Epidermal melanocyte (primary cell): ENCODE measurements around the gene CAPZB.
"Not testable (repeated sequence)": the region's sequence is repeated elsewhere in the genome, so short reads cannot be mapped to it uniquely, and the experiment has no call there.

ENCODE experiments used
- DNase-seq: peaks from one replicate; pipeline ENCODE4 v3.0.0; 2011; ENCODE audit warnings: low spot score; ENCODE audit not compliant: insufficient read length

Gene CAPZB

DNA sequence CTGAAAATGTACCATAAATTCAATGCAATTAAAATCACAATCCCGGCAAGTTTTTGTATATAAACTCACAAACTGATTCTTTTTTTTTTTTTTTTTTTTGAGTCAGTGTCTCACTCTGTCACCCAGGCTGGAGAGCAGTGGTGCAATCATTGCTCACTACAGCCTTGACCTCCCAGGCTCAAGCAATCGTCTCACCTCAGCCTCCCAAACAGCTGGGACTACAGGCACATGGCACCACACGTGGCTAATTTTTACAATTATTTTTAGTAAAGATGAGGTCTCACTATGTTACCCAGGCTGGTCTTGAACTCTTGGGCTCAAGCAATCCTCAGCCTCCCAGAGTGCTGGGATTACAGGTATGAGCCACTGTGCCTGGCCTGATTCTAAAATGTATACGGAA, 12.1 kb upstream of the CAPZB start:
- DNase-seq, result not testable (repeated sequence)

DNA sequence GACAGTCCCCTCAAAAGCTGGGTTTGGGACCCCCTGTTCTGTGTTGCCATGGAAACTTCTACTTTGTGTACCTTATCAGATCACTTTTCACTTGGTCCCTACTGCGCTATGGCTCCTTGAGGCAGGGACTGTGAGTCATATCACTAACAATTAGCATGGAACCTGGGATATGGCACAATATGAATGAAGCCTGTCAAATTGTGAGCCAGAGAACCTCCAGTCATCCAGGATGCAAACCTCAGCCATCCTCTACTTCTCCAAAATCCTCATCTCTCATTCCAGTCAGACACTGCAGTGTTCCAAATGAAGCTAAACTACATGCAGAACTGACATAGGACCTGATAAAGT, 11.2 kb upstream of the CAPZB start:
- no peak for DNase-seq

DNA sequence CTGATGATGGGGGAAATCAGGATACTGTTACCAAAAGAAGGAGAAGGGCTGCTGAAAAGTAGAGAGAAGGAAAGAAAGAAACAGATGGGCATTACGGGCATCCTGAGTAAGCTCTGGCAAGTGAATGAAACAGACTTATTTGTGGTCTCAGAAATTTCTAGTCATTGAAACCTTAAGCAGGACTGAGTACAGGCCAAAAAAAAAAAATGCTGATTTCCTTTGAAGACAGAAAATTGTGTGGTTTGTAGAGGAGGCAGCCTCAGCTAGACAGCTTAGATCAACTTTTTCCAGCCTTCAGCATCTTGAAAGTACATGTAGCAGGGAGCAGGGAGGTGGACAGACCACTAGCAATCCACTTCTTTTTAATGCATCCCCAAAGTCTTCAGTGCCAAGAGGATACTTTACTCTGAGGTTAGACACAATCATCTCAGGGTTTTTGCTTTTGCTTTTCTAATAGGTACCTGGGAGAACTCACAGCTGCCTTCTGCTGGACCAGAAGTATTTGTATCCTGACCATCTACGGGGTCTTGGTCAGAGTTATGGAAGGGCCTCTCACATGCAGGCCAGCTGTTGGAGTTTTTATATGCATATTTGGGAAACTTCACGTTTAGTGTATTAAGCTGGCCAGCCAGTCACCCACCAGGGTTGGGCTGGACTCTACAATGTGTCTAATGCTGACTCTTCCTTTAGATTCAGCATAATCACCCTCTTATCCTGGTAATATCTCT, 10.6 kb upstream of the CAPZB start:
- no peak for DNase-seq

DNA sequence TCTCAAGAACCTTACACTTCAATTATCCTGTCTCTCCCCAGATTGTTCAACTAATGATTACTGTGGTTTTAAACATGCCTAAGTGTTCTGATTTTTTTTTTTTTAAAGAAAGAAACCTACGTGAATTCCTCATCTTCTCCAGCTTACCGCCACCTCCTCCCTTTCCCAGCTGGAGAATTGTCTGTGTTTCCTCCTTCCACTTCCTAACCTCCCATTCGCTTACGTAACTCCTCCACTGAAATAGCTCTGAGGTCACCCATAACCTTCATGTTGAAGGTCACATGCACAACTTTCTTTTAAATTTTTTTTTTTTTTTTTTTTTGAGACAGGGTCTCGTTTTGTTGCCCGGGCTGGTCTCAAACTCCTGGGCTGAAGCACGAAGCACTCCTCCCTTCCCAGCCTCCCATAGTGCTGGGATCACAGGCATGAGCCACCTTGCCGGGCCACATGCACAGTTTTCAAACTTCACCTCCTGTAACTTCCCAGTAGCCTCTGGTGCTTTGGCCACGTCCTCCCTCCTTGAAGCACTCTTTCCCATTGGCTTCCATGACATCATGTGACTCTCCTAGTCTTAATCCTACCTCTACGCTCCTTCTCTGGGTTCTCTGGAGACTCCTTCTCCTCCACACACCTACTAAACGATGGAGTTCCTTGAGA, 9.8 kb upstream of the CAPZB start:
- DNase-seq, result no peak

DNA sequence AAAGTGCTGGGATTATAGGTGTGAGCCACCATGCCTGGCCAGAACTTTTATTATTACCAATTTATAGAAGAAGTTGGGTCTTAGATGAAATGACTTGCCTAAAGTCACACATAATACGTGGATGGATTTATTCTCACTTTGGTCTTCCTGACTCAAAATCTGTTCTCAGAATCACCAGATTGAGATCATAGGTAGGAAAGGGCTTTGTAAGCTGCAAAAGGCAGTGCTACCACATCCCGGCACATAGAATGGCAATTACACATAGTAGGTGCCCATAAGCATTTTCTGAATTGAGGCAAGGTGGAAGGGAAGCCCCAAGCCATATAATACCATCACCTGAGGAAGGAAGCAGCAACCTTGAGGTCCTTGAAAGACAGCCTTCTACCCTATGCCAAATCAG, 8.2 kb upstream of the CAPZB start:
- no peak for DNase-seq

DNA sequence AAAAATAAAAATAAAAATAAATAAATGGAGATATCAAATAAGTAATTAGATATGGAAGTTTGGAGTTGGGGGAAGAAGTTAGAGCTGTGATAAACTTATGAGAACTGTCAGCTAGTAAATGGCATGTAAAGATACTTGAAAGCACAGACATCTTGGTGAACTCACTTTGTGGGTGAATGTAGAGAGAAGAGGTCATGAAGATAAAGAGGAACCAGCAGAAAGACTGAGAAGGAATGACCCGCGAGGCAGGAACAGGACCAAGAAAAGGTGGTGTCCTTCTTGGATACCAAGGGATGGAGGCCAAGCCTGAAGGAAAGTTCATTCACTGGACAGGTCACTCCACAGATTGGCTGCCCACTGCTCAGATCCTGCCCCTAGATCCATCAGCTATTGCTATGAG, 4.7 kb upstream of the CAPZB start:
- no peak for DNase-seq

DNA sequence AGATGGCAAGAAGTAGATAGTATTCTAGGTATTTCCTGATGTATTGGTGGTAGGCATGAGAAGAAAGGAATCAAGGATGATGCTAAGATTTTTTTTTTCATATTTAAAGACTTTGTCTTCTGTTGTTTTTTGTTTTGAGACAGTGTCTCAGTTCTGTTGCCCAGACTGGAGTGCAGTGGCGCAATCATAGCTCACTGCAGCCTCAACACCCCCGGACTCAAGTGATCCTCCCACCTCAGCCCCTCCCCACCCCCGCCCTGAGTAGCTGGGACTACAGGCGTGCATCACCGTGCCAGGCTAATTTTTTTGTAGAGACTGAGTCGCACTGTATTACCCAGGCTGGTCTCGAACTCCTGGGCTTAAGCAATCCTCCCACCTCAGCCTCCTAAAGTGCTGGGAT, 2.8 kb upstream of the CAPZB start:
- DNase-seq, result no peak

DNA sequence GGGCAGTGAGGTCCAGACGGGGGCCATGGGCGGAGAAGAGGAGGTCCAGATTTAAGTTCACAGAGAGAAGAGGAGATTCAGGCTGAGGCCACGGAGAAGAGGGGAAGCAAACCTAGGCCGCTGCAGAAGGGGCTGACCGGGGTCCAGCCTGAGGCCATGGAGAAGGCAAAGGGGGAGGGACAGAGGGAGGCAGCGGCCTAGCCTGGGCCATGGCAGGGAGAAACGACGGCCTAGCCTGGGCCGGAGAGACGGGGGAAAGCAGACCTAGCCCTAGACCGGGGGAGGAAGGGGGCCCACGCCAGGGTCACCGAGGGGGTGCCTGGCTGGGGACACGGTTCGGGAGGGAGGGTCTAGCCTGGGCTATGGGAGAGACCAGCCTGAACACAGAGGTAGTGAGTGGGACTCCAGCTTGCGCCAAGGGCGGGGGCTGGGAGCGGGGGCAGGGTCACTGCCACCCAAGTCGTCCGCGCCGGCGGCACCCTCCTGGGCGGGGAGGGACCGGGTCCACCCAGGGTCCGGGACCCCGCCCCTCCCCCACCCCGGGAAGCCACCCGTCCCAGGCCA, 459 bp downstream of the CAPZB start:
- DNase-seq, result peak; percentile 39

DNA sequence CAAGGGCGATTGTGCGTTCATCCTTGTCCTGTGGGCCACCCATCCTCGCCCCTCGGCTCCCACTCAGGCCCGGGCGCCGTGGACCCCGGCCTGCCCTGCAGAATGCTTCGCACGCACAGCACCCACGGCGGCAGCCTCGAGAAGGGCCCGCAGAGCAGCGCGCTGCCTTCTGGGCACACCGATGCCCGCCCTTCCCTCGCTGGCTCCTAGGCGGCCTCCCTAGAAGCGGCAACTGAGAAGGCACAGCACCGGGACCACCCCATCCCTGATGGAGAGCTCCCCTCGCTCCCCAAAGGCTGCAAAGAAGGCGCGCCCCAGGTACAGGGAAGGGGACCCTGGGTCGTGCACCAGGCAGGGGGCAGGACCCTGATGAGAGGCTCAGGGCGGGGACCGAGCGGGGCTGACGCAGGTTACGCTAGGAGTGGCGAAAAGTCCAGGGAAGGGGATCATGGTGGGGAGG, 971 bp downstream of the CAPZB start:
- DNase-seq, result no peak

DNA sequence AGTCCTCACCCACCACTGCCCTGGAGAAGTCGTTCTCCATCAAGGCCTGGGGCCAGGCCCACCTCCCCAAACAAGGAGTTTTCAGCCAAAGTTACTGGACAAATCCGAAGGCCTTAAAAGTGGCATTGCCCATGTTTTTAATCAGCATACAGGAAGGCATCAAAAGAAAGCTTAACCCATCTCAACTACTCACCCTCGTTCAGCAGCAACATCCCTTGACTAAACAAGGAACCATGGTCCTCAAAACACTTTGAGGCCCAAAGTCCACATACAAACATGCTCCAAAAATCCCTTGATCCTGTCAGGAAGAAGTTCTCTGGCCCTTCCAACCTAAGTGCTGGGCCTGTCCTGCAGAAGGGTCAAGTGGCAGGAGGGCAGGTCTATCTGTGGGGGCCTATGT, 1.6 kb downstream of the CAPZB start:
- no peak for DNase-seq

DNA sequence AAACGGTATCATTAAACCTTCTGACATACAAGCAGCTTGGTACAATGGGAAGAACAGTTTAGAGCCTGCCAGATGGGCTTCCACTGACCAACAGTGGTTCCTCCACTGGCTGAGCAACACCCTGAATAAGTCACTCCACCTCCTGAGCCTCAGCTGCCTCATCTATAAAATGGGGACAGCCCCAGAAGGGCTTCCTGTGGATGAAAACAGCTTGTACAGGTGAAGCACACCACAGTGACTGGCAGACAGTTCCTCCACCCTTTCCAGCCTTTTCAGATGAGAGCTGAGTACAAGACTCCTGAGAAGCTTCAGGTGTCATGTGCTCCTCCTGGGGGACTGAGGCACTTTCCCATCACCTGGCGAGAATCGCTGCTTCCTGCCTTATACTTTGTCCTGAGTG, 2.1 kb downstream of the CAPZB start:
- DNase-seq, result no peak

DNA sequence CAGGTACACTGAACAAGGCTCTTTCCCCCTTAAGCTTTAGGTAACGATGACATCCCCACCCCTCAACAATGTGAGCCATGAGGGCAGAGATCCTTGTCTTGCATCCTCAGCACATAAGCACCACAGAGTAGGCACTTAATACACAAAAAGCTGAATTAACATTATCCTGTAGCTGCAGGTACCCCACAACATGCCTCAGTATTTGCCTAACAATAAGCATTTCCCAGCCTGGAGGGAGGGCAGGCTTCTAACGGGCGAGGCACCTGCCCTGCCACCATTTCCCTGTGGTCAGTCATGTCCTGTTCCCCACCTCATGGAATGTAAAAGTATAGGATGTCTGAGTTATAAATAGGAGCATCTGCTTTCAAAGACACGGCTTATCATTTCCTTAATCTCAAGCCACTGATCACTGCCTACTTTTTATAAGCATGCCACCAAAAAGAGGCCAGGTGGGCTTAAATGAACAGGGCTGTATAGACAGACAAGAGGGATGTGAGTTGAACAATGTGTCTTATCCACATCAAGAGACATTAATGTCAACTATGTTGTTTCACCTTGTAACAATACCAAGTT, 3.4 kb downstream of the CAPZB start:
- DNase-seq, result no peak

DNA sequence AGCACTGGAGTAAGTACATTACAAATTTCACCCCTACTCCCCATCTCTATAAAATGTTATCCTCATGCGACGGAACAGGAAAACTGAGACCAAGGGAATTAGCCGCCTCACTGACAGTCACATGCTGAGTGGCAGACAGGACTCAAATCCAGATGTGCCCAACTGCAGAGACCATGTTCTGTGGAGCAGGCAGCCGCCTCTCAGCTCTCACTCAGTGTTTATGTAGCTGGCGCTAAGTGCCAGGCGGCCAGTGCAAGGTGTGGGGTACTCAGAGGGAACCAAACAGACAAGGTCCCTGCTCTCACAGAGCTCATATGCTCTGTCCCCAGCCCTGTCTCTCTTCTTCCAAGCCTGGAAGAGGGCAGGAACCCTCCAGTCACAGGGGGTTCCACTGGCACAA, 5.1 kb downstream of the CAPZB start:
- no peak for DNase-seq

DNA sequence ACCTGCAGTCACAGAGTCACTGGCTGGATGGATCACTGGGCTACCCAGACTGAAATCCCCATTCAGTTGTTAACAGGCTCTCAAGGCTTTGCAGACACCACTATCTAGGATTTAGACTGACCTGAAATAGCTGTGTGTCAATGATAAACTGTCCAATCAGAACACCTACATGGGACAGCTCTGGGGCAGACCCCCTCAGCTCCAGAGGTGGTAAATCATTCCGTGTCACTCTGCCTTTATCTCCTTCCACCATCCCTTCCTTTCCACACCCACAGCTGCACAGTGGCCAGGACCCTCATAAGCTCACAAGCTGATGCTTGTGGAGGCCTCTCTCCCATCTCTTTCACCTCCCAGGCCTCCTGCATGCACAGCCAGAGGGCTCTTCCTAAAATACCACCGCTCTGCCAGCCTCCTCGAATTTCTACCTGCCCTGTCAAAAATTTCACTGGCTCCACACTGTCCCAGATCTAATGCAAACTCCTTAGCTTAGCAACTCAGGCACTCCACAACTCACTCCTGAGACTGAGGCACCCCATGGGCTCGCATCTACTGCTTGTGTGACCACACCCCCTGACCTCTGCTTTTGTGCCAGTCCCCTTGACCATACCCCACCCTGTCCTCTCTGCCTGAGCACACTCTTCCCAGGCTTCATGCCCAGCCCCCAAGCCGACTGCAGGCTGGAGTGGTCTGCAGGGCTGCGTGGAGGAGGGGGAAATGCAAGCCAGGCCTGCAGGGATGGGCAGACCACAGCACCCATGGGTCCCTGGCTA, 5.8 kb downstream of the CAPZB start:
- no peak for DNase-seq

DNA sequence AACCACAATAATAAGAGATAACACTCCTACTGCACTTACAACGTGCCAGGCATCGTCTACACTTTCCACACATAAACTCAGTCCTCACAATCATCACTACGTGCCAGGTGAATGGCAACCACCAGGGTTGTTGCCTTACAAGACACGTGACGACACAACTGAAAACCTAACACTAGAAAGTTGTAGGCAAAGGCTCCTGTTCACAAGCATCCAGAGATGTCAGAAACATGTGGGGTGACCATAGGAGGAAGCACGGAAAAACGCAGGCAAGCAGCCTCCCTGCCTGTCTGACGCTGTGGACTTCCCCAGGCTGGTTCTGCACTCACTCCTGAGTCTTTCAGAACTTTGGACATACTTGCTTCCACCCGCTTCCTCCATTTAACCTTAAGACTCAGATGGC, 7.0 kb downstream of the CAPZB start:
- DNase-seq, result no peak

DNA sequence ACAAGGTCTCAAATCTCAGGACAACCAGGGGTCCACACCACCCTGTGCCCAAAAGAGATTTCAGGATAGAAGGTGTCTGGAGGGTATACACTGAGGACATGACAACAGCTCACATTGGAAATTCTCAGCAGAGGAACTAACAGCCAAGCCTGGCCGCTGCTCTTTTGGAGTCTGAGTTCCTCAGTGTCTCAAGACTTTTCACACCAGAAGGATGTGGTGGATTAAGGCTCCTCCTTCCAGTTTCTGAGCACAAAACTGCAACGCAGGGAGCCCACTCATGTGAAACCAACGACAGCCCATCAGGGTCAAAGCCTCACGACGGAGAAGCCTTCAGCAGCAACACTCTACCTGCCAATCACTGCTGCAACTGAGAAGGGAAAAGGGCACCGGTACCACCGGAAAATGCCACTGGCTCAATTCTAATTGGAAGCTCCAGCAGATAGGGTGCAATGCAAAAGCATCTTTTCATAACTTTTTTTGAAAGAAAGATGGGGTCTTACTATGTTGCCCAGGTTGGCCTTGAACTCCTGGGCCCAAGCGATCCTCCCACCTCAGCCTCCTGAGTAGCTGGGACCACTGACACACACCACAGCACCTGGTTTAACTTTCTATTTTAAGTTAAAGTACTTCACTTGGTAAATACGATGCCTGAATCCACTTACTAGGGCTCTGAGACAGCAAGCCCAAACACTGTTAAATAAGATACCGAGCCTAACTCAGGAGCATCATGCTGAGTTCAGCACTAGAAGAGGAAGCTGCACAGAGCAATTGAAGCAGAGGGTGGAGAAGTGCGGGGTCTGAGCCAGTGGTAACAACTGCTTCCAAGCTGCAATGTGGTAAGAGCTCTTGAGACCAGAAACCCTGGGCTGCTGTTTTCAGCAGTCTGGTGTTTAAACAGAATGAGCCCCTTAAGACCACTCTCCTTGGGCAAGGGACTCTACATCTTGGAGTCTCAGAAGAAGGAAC, 7.8 kb downstream of the CAPZB start:
- no peak for DNase-seq

DNA sequence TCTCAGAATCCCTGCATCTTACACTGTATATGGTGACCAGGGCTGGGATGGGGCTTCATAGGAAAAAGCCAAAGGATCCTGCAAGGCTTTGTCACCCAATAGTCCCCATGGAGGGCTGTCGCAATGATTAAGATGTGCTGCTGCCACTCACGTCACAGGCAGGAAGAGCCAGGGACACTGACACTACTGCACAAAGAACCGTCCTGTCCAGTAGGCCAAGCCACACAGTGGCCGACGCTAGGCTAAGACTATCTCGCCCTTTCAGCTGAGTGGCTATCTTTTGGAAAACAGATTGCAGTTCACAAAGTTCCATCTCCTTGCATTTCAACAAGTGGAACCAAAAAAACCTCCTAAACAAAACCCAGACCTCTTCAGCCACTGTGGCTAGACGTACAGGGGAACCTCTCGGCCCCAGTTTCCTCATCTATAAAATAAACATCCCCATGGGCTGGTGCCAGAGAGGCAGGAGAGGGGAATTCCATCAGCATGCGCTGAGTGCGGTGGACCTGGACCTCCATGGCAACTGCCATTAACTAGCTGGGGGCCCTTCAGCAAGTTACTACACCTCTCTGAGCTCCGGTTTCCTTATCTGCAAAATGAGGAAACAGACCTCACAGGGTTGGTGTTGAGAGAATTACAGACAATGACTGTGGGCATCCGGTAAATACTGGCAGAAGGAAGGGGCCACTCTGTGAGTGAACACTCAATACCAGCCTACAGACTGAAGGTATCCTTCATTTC, 8.7 kb downstream of the CAPZB start:
- DNase-seq, result no peak

DNA sequence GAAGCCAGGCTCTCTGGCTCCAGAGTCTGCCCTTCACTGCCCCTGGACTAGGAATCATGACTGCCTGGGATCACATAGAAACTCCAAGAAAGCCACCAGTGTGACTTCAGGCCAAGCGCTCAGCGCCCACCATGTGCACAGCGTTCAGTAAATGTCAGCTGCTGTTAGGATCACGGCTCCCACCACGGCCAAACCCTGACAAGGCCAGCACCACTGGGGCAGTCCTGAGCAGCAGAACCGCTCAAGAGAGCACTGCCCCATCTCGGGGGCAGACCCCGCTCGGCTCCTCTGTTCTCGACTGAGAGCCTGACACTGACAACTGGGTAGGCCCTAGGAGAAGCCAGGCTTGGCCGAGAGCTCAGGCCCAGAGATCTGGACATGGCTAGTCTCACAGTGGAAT, 10.0 kb downstream of the CAPZB start:
- DNase-seq, result no peak

DNA sequence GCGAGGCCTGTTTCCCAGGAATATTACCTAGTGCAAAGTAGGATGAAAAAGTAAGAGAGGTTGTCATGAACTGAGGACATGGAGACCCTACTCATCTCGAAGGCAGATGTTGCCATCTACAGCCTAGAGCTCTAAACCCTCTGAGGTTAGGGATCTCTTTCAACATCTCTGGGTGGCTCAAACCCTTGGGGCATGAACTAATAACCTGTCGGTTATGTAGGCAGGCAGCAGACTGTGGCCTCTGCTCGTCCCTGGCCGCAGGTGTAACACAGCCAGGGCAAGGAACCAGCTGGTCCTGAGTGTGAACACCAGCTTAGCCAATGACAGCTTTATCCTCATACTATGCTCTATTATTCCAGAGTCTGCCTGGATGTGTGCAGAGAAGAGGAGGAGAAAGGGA, 13.2 kb downstream of the CAPZB start:
- DNase-seq, result no peak

DNA sequence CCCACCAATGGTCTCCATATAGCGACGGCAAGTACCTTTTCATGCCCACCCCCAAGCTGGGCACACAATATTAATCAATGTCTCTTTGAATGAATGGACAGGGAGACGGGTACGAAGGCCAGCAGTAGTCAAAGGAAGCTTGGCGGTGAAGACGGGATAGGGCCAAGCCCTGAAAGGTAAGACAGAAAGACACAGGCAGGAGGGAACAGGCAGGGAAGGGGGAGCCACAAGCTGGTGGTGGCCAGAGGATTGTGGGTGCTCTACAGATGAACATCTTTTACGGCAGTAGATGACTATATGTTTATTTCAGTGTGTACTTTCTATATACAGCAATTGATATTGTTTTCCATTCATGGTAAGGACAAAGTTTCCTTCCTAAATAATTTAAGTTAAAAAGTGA, 16.3 kb downstream of the CAPZB start:
- DNase-seq, result no peak
